Peyer's patch (tissue), 4 donors: ENCODE data around the gene TMEM108. TPM values are rescaled to one million over a fixed set of nuclear protein-coding genes. Genes with fewer than 3 reads are reported as not detected.

ENCODE experiments used
- DNase-seq, 3 donors: peaks; one replicate each; pipeline ENCODE4 v3.0.0-alpha.2; 2017 to 2019
- H3K27ac ChIP-seq, 4 donors: fragments of 200-600 bp; sonication (generic); one replicate each; pipeline ENCODE4 v1.5.1; 2016 to 2019
- H3K27me3 ChIP-seq, 2 donors: fragments of 200-600 bp; sonication (generic); one replicate each; pipeline ENCODE4 v1.5.1; 2019
- H3K36me3 ChIP-seq, 3 donors: fragments of 200-600 bp; sonication (generic); one replicate each; pipeline ENCODE4 v1.5.1; 2016 to 2019
- H3K4me1 ChIP-seq, 4 donors: fragments of 200-600 bp; sonication (generic); one replicate each; pipeline ENCODE4 v1.5.1; 2016 to 2019
- H3K4me3 ChIP-seq, 4 donors: fragments of 200-600 bp; sonication (generic); 1 replicate in 3 of 4; 2 replicates in 1 of 4; pipeline ENCODE4 v1.5.1; 2016 to 2019; ENCODE audit warnings: mild to moderate bottlenecking in 1 of 4
- H3K9me3 ChIP-seq, 4 donors: fragments of 200-600 bp; sonication (generic); one replicate each; pipeline ENCODE4 v1.5.1; 2016 to 2019; ENCODE audit warnings: mild to moderate bottlenecking in 1 of 4
- CTCF ChIP-seq, 6 experiments: fragments of 450-650 bp in 4 of 6; fragments of 200-600 bp in 2 of 6; sonication (generic) in 1 of 6; IDR thresholded peaks; one replicate each; pipeline ENCODE4 v1.5.1; 2017 to 2019; ENCODE audit warnings: antibody characterized with exemption in 6 of 6, mild to moderate bottlenecking in 3 of 6, moderate library complexity in 1 of 6
- POLR2A ChIP-seq, 2 donors: fragments of 450-650 bp; IDR thresholded peaks; one replicate each; pipeline ENCODE4 v1.5.1; 2017; ENCODE audit warnings: antibody characterized with exemption in 2 of 2, mild to moderate bottlenecking in 2 of 2, moderate library complexity in 2 of 2
- total RNA-seq, 4 donors: library from RNA; depleted of rRNA; stranded (reverse); fragments of >200 nt; gene quantifications; one replicate each; pipeline ENCODE4 v1.1.0, GENCODE V29; 2016

The TMEM108 gene
- total RNA-seq, 4 donors from 2014 or later = 1.4 to 1.7 TPM; not detected in 2

GRCh38 chr3:133162265-133162664 lies 124.1 kb downstream of the TMEM108 start:
- Histone ChIP-seq H3K4me3 (no peak overlapping the region), H3K27ac (no peak overlapping the region), H3K36me3 (no peaks in the 10 kb centered on the region), H3K4me1 (no peaks in the 10 kb centered on the region), H3K27me3 (no peaks in the 10 kb centered on the region), H3K9me3 (no peaks in the 10 kb centered on the region)
- no peak for TF ChIP-seq POLR2A (IDR thresholded peaks at IDR 0.05)
- TF ChIP-seq CTCF (IDR thresholded peaks at IDR 0.05) = no peak
- DNase-seq = no peak

GRCh38 chr3:133162670-133163305 lies 124.6 kb downstream of the TMEM108 start:
- Histone ChIP-seq H3K4me1 (no peaks in the 10 kb centered on the region), H3K9me3 (no peaks in the 10 kb centered on the region), H3K4me3 (no peak overlapping the region), H3K36me3 (no peaks in the 10 kb centered on the region), H3K27me3 (no peaks in the 10 kb centered on the region), H3K27ac (no peak overlapping the region)
- TF ChIP-seq POLR2A (IDR thresholded peaks at IDR 0.05) = no peak
- no peak for TF ChIP-seq CTCF (IDR thresholded peaks at IDR 0.05)
- no peak for DNase-seq

- DNase-seq = no peak
- no peaks in the 10 kb centered on the region for H3K9me3 ChIP-seq
- no peak for TF ChIP-seq CTCF (IDR thresholded peaks at IDR 0.05)
- TF ChIP-seq POLR2A (IDR thresholded peaks at IDR 0.05) = no peak
- no peaks in the 10 kb centered on the region for H3K36me3 ChIP-seq
- no peak overlapping the region for H3K4me3 ChIP-seq
- no peak overlapping the region for H3K27ac ChIP-seq
- no peaks in the 10 kb centered on the region for H3K4me1 ChIP-seq
- H3K27me3 ChIP-seq = no peaks in the 10 kb centered on the region
Measured at GRCh38 chr3:133167340-133168024, 129.3 kb downstream of the TMEM108 start.

DNA sequence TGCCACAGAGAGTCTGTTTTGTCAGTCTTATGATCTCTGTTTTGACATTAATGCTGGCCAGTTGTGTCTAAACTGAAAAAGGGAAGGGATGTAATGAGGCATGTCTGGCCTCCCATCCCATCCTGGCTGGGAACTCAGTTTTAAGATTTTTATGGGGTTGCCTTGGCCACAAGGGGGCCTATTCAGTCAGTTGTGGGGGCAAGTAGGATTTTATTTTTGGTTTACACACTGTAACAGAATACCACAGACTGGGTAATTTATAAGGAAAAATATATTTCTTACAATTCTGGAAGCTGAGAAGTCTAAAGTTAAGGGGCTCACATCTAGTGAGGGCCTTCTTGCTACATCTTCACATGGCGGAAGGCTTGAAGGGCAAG lies 129.8 kb downstream of the TMEM108 start:
- no peaks in the 10 kb centered on the region for H3K27me3 ChIP-seq
- H3K4me1 ChIP-seq = no peaks in the 10 kb centered on the region
- no peak for TF ChIP-seq POLR2A (IDR thresholded peaks at IDR 0.05)
- TF ChIP-seq CTCF (IDR thresholded peaks at IDR 0.05) = no peak

GRCh38 chr3:133169331-133170068 lies 131.3 kb downstream of the TMEM108 start:
- no peaks in the 10 kb centered on the region for H3K36me3 ChIP-seq
- DNase-seq = no peak
- no peak overlapping the region for H3K27ac ChIP-seq
- no peaks in the 10 kb centered on the region for H3K9me3 ChIP-seq
- no peak for TF ChIP-seq CTCF (IDR thresholded peaks at IDR 0.05)
- TF ChIP-seq POLR2A (IDR thresholded peaks at IDR 0.05) = no peak
- H3K4me3 ChIP-seq = no peak overlapping the region
- no peaks in the 10 kb centered on the region for H3K4me1 ChIP-seq
- H3K27me3 ChIP-seq = no peaks in the 10 kb centered on the region

More for the DNA sequence above, 129.8 kb downstream of the TMEM108 start:
- H3K4me3 ChIP-seq = no peak overlapping the region
- DNase-seq = no peak
- no peaks in the 10 kb centered on the region for H3K36me3 ChIP-seq
- H3K9me3 ChIP-seq = no peaks in the 10 kb centered on the region
- H3K27ac ChIP-seq = no peak overlapping the region
